PC-3 (cell line): ENCODE measurements around the gene NOL4L.
"Not testable (repeated sequence)": the region's sequence is repeated elsewhere in the genome, so short reads cannot be mapped to it uniquely, and the experiment has no call there.

ENCODE experiments used
- EZH2 ChIP-seq: fragments of 300-600 bp; sonication (generic); IDR thresholded peaks from one replicate; pipeline ENCODE4 v1.6.1; 2017; ENCODE audit warnings: antibody characterized with exemption, mild to moderate bottlenecking, low read length; ENCODE audit not compliant: unreplicated experiment
- TF ChIP-seq, protein P1 (sequence below): fragments of 300-600 bp; sonication (generic); conservative IDR thresholded peaks from 2 replicates; pipeline ENCODE4 v1.5.1; 2017; ENCODE audit warnings: antibody characterized with exemption, low read depth, mild to moderate bottlenecking, low read length

DNA sequence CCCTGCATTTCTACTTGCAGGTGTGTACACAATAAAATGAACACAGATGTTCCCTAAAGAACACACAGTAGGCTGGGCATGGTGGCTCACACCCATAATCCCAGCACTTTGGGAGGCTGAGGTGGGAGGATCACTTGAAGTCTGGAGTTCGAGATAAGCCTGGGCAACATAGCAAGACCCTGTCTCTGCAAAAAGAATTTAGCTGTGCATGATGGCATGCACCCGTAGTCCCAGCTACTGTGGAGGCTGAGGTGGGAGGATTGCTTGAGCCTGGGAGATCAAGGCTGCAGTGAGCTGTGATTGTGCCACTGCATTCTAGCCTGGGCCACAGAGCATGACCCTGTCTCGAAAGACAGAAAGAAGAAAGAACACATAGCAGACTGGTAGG, 93.4 kb downstream of the NOL4L start:
- TF ChIP-seq, protein P1, sequence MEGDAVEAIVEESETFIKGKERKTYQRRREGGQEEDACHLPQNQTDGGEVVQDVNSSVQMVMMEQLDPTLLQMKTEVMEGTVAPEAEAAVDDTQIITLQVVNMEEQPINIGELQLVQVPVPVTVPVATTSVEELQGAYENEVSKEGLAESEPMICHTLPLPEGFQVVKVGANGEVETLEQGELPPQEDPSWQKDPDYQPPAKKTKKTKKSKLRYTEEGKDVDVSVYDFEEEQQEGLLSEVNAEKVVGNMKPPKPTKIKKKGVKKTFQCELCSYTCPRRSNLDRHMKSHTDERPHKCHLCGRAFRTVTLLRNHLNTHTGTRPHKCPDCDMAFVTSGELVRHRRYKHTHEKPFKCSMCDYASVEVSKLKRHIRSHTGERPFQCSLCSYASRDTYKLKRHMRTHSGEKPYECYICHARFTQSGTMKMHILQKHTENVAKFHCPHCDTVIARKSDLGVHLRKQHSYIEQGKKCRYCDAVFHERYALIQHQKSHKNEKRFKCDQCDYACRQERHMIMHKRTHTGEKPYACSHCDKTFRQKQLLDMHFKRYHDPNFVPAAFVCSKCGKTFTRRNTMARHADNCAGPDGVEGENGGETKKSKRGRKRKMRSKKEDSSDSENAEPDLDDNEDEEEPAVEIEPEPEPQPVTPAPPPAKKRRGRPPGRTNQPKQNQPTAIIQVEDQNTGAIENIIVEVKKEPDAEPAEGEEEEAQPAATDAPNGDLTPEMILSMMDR: not testable (repeated sequence)
- not testable (repeated sequence) for TF ChIP-seq EZH2
